Vagina (tissue), 2 donors: ENCODE results near the gene CLDN19. TPM values are rescaled to one million over a fixed set of nuclear protein-coding genes. Genes with fewer than 3 reads are reported as not detected.

Experiments
- DNase-seq, 2 donors: peaks; one replicate each; pipeline ENCODE4 v3.0.0-alpha.2; 2017; ENCODE audit errors: extremely low spot score in 2 of 2
- H3K27ac ChIP-seq: fragments of 200-600 bp; sonication (generic); one replicate; pipeline ENCODE4 v1.5.1; 2019
- H3K27me3 ChIP-seq: fragments of 200-600 bp; sonication (generic); one replicate; pipeline ENCODE4 v1.5.1; 2019
- H3K36me3 ChIP-seq, 2 donors: fragments of 200-600 bp; sonication (generic); one replicate each; pipeline ENCODE4 v1.5.1; 2017 to 2019
- H3K4me1 ChIP-seq: fragments of 200-600 bp; sonication (generic); one replicate; pipeline ENCODE4 v1.5.1; 2019
- H3K4me3 ChIP-seq, 2 donors: fragments of 200-600 bp; sonication (generic); 1 replicate in 1 of 2; 2 replicates in 1 of 2; pipeline ENCODE4 v1.5.1; 2016 to 2019
- H3K9me3 ChIP-seq: fragments of 200-600 bp; sonication (generic); one replicate; pipeline ENCODE4 v1.5.1; 2019
- POLR2A ChIP-seq, 2 donors: fragments of 450-650 bp; IDR thresholded peaks; one replicate each; pipeline ENCODE4 v1.6.1; 2017; ENCODE audit warnings: antibody characterized with exemption in 2 of 2, mild to moderate bottlenecking in 2 of 2, moderate library complexity in 2 of 2
- POLR2AphosphoS5 ChIP-seq, 2 donors: sonication (generic); formaldehyde crosslinking; IDR thresholded peaks; one replicate each; pipeline ENCODE4 v1.9.0; 2017; ENCODE audit warnings: antibody characterized with exemption in 2 of 2, mild to moderate bottlenecking in 2 of 2, low read depth in 1 of 2; ENCODE audit not compliant: insufficient read depth in 1 of 2
- intact Hi-C: fragments of 100-400 bp; cut with DNase I; formaldehyde crosslinking; loops from one replicate; pipeline ENCODE4 v1.15.1; 2023
- total RNA-seq: library from RNA; depleted of rRNA; stranded (reverse); fragments of >200 nt; gene quantifications from one replicate; pipeline ENCODE4 v1.2.3, GENCODE V29; 2016
- TF ChIP-seq, protein P1 (sequence below), 3 experiments: fragments of 450-650 bp in 2 of 3; fragments of 200-600 bp in 1 of 3; sonication (generic) in 1 of 3; IDR thresholded peaks; one replicate each; pipeline ENCODE4 v1.5.1; 2017 to 2019; ENCODE audit warnings: antibody characterized with exemption in 3 of 3, mild to moderate bottlenecking in 2 of 3, moderate library complexity in 2 of 3

CLDN19 gene
- total RNA-seq, 1 donor from 2014 or later, result not detected

- intact Hi-C loops, result no loop called here
- Histone ChIP-seq H3K4me3 (no peak overlapping the region), H3K4me1 (peaks cover 28% of the 10 kb centered on the region)
Observed at GRCh38 chr1:42762269-42762668, 22.2 kb upstream of the CLDN19 start.

GRCh38 chr1:42761567-42761966 is 21.5 kb upstream of the CLDN19 start:
- intact Hi-C loops, result no loop called here
- DNase-seq, result no peak
- Histone ChIP-seq H3K4me1 (peaks cover 28% of the 10 kb centered on the region), H3K4me3 (no peak overlapping the region), H3K27me3 (no peaks in the 10 kb centered on the region), H3K9me3 (no peaks in the 10 kb centered on the region), H3K27ac (no peak overlapping the region), H3K36me3 (peaks cover 0 to 25% of the 10 kb centered on the region in 2 donors)
- TF ChIP-seq POLR2AphosphoS5 (IDR thresholded peaks at IDR 0.05; ENCODE audit: insufficient read depth in 1 of 2, low read depth in 1 of 2), result no peak
- no peak for TF ChIP-seq POLR2A (IDR thresholded peaks at IDR 0.05)
- TF ChIP-seq, protein P1, sequence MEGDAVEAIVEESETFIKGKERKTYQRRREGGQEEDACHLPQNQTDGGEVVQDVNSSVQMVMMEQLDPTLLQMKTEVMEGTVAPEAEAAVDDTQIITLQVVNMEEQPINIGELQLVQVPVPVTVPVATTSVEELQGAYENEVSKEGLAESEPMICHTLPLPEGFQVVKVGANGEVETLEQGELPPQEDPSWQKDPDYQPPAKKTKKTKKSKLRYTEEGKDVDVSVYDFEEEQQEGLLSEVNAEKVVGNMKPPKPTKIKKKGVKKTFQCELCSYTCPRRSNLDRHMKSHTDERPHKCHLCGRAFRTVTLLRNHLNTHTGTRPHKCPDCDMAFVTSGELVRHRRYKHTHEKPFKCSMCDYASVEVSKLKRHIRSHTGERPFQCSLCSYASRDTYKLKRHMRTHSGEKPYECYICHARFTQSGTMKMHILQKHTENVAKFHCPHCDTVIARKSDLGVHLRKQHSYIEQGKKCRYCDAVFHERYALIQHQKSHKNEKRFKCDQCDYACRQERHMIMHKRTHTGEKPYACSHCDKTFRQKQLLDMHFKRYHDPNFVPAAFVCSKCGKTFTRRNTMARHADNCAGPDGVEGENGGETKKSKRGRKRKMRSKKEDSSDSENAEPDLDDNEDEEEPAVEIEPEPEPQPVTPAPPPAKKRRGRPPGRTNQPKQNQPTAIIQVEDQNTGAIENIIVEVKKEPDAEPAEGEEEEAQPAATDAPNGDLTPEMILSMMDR (IDR thresholded peaks at IDR 0.05), result no peak

More at GRCh38 chr1:42762269-42762668, 22.2 kb upstream of the CLDN19 start:
- no peak for DNase-seq
- TF ChIP-seq POLR2A (IDR thresholded peaks at IDR 0.05) (no peak), POLR2AphosphoS5 (IDR thresholded peaks at IDR 0.05; ENCODE audit: insufficient read depth in 1 of 2, low read depth in 1 of 2) (no peak)
- TF ChIP-seq, protein P1 (IDR thresholded peaks at IDR 0.05), result no peak
- no peaks in the 10 kb centered on the region for H3K27me3 ChIP-seq
- no peaks in the 10 kb centered on the region for H3K9me3 ChIP-seq
- H3K27ac ChIP-seq, result no peak overlapping the region
- H3K36me3 ChIP-seq, result peaks cover 0 to 25% of the 10 kb centered on the region in 2 donors

DNA sequence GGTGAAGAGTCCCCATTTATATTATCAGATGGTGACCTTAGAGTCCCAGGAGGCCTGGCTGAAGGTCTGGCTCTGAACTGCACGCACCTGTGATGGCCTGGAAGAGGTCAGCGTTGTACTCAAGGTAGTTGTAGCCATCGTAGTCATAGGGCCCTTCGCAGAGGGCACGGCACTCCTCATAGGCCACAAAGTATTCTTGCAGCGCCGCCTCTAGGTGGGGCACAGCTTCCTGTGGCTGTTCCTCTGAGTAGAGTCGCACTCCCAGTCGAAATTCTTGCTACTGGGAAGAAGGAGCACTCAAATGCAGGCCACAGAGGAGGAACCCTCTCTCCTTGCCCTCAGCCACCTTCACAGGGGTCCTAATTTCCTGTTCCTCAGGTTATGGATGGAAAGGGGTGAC is 19.1 kb upstream of the CLDN19 start:
- H3K36me3 ChIP-seq, result peaks cover 0 to 49% of the 10 kb centered on the region in 2 donors
- no peak for DNase-seq
- no peaks in the 10 kb centered on the region for H3K27me3 ChIP-seq
- intact Hi-C loops, result no loop called here
- no peak overlapping the region for H3K27ac ChIP-seq
- no peaks in the 10 kb centered on the region for H3K9me3 ChIP-seq
- TF ChIP-seq, protein P1 (IDR thresholded peaks at IDR 0.05), result no peak
- no peak for TF ChIP-seq POLR2AphosphoS5 (IDR thresholded peaks at IDR 0.05; ENCODE audit: insufficient read depth in 1 of 2, low read depth in 1 of 2)
- TF ChIP-seq POLR2A (IDR thresholded peaks at IDR 0.05), result no peak
- H3K4me3 ChIP-seq, result no peak overlapping the region
- H3K4me1 ChIP-seq, result peaks cover 14% of the 10 kb centered on the region

DNA sequence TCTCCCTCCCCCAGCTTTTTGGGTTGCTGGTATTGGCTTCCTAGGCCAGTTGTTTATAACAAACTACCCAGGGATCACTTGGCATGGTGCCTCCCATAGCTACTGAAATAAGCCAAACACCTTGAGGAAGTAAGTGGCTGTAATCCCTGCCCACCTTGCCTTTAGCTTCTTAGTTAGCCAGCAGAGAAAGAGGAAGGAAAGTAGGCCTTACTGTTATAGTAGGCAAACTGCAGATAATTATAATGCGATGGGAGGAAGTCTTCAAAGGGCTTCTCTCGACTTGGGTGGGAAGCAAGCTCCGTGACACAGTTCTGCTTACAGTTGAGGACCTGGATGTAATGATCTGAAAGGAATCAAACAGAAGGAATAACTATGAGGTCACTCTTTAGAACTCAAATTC is 18.6 kb upstream of the CLDN19 start:
- Histone ChIP-seq H3K36me3 (peaks cover 0 to 53% of the 10 kb centered on the region in 2 donors), H3K27ac (no peak overlapping the region), H3K27me3 (no peaks in the 10 kb centered on the region), H3K4me3 (no peak overlapping the region), H3K4me1 (peaks cover 10% of the 10 kb centered on the region), H3K9me3 (no peaks in the 10 kb centered on the region)
- no peak for DNase-seq
- TF ChIP-seq POLR2AphosphoS5 (IDR thresholded peaks at IDR 0.05; ENCODE audit: insufficient read depth in 1 of 2, low read depth in 1 of 2), result no peak
- TF ChIP-seq, protein P1 (IDR thresholded peaks at IDR 0.05), result no peak
- TF ChIP-seq POLR2A (IDR thresholded peaks at IDR 0.05), result no peak
- intact Hi-C loops, result no loop called here

DNA sequence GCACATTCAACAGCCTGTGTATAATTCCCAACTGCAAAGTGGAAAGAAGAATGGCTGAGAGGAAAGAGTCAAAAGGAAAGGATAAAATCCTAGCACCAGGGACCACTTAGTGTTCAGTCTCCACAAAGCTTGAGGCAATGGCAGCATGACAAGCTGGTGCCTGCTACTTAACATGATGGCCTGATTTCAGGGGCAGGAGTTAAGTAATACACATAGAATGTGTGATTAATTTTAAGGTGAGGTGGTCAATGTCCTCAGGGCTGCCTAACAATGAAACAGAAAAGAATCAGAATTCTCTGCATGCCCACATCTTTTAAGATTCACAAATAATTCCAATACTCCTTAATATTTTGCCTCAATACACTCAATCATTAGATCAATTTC is 17.8 kb upstream of the CLDN19 start:
- H3K4me3 ChIP-seq, result no peak overlapping the region
- peaks cover 7% of the 10 kb centered on the region for H3K4me1 ChIP-seq
- TF ChIP-seq POLR2AphosphoS5 (IDR thresholded peaks at IDR 0.05; ENCODE audit: insufficient read depth in 1 of 2, low read depth in 1 of 2), result no peak
- TF ChIP-seq, protein P1 (IDR thresholded peaks at IDR 0.05), result no peak
- TF ChIP-seq POLR2A (IDR thresholded peaks at IDR 0.05), result no peak
- H3K27ac ChIP-seq, result no peak overlapping the region
- peaks cover 0 to 53% of the 10 kb centered on the region in 2 donors for H3K36me3 ChIP-seq
- H3K9me3 ChIP-seq, result no peaks in the 10 kb centered on the region
- H3K27me3 ChIP-seq, result no peaks in the 10 kb centered on the region
- intact Hi-C loops, result no loop called here
- DNase-seq, result no peak
